HUES48 (cell line): ENCODE measurements around the gene CDC5L.

Experiments
- H3K27ac ChIP-seq: one replicate; pipeline ENCODE4 v1.7.0; 2013; ENCODE audit warnings: low read depth, low read length, inconsistent platforms
- H3K27me3 ChIP-seq: 2 replicates; pipeline ENCODE4 v1.6.1; 2013; ENCODE audit warnings: mild to moderate bottlenecking, low read length; ENCODE audit not compliant: control insufficient read depth, insufficient read depth
- H3K36me3 ChIP-seq: 2 replicates; pipeline ENCODE4 v1.6.1; 2013; ENCODE audit warnings: low read length; ENCODE audit not compliant: control insufficient read depth, insufficient read depth
- H3K4me1 ChIP-seq: 2 replicates; pipeline ENCODE4 v1.6.1; 2013; ENCODE audit warnings: mild to moderate bottlenecking, low read length; ENCODE audit not compliant: control insufficient read depth, insufficient read depth
- H3K4me3 ChIP-seq: 2 replicates; pipeline ENCODE4 v1.5.1; 2013; ENCODE audit warnings: mild to moderate bottlenecking, low read depth, low read length
- H3K9ac ChIP-seq: 2 replicates; pipeline ENCODE4 v1.6.1; 2013; ENCODE audit warnings: mild to moderate bottlenecking, low read depth, low read length, moderate library complexity
- H3K9me3 ChIP-seq: 2 replicates; pipeline ENCODE4 v1.6.1; 2013; ENCODE audit warnings: low read length; ENCODE audit not compliant: control insufficient read depth, insufficient read depth

The CDC5L gene

DNA sequence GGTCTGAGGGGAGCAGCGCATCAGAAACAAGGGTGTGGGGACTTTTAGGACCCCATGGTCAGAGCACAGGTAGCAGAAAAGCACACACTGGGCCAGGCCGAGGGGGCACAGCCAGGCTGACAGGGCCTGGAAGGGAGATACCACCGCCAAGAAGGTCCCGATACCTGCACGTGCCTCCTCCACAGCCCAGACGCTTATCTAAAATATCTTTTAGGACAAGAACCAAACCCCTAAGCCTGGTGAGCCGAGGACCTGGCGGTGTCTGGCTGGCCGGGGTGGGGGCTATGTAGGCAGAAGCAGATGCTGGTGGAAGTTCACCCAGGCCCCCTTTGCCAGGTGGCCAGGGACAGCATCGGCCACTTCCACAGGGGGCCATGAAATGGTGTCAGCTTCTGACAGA is 89.3 kb downstream of the CDC5L start:
- Histone ChIP-seq H3K4me3 (no peak overlapping the region), H3K9me3 (no peaks in the 10 kb centered on the region), H3K4me1 (peaks cover 21% of the 10 kb centered on the region), H3K36me3 (no peaks in the 10 kb centered on the region), H3K27me3 (no peaks in the 10 kb centered on the region), H3K27ac (no peak overlapping the region), H3K9ac (no peak overlapping the region)

DNA sequence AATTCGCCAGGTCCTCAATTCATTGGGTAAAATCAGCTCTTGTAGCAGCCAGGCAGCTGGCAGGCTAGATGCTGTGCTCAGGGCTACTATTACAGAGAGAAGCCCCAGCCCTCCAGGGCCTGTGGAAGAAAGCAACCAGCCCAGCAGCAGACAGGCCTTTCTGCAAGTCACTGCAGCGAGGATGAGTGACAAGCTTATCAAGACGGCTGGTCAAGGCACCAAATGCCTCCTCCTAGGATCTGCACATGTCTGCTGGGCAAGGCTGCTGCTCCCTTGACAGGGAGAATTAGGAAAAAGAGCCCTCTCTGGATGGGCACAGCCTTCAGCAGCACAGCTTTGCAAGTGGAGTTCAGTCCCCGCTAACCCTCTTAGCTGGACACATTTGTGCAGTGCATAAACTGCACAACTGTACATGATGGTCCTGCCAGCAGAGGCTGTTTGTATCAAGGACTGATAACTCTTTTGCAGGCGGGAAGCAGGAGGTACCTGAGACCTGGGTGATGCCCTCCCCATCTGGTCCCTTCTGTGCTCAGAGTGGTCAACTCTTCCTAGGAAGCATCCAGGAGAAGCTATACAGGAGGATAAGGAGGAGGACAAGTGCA is 89.9 kb downstream of the CDC5L start:
- H3K36me3 ChIP-seq, result no peaks in the 10 kb centered on the region
- H3K9ac ChIP-seq, result no peak overlapping the region
- peaks cover 16% of the 10 kb centered on the region for H3K4me1 ChIP-seq
- no peaks in the 10 kb centered on the region for H3K9me3 ChIP-seq
- H3K27me3 ChIP-seq, result no peaks in the 10 kb centered on the region
- no peak overlapping the region for H3K4me3 ChIP-seq
- H3K27ac ChIP-seq, result no peak overlapping the region

DNA sequence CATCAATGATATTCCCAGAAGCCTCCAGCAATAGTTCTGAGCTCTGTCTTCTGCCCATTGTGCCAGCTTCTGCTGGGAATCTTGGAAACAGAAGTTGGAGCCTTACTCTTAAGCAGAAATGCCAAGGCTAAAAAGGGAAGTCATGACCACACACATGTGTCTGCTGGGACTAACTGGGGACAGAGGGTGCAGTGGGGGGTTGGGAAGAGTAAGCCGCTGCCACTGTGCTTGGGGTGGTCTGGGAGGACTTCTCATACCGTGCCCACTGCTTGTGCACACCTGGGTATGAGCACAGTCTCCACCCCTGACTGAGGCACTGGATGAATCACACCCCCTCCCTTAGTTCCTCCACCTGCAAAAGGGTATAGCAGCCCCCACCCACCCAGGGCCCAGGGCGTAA is 90.7 kb downstream of the CDC5L start:
- H3K36me3 ChIP-seq, result no peaks in the 10 kb centered on the region

DNA sequence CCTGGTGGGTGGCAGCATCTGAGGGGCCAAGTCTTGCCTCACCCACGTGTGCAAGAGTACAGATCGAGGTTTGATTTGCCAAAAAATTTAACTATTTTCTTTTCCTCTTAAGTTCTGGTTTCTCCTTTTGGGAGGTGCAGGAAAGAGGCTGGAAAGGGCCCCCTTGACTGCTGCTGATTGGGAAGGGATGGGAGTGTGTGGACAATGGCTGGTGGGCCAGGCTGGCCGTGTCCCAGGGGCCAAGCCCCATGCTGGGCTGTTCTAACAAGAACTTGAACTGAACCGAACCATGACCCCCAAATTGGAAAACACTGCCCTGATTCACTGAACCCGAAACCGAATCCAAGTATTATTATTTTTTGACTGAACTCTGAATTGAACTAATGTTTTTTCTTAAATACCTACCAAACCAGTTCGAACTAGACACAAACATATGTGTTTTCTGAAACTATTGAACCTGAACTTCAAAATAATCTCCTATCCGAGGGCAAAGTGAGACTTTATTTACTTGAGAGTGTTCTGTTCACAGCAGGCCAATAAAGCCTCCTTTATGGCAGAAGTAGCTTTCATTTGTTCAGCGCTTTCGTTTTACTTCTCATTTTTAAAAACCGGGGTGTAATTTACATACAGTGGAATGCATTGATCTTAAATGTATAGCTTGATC is 91.2 kb downstream of the CDC5L start:
- no peak overlapping the region for H3K27ac ChIP-seq
- H3K4me1 ChIP-seq, result peaks cover 8% of the 10 kb centered on the region
- H3K9me3 ChIP-seq, result no peaks in the 10 kb centered on the region
- H3K36me3 ChIP-seq, result no peaks in the 10 kb centered on the region
- no peaks in the 10 kb centered on the region for H3K27me3 ChIP-seq
- no peak overlapping the region for H3K9ac ChIP-seq
- H3K4me3 ChIP-seq, result no peak overlapping the region

More for the DNA sequence above, 90.7 kb downstream of the CDC5L start:
- no peak overlapping the region for H3K27ac ChIP-seq
- H3K4me3 ChIP-seq, result no peak overlapping the region
- H3K27me3 ChIP-seq, result no peaks in the 10 kb centered on the region
- H3K9me3 ChIP-seq, result no peaks in the 10 kb centered on the region
- H3K9ac ChIP-seq, result no peak overlapping the region
- peaks cover 8% of the 10 kb centered on the region for H3K4me1 ChIP-seq

DNA sequence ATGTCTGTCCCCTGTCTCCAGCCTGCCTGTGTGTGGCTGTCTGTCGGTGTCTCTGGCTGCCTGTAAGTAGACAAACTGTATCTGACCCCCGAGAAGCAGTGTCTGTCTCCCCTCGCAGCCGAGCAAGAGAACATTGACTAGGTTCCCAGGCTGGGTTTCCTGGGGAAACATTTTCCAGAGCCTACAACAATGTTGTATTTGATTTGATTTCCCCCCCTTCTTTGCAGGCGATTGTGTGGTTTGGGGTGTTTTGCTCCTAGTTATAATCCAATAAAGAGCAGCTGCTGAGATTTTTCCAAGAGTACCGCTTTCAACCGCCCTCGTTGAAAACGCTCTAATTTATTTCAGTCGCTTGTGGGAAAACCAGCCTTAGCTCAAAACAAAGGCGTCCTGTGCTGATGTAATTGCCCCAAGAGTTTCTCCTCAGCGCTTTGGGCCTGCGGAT is 92.6 kb downstream of the CDC5L start:
- Histone ChIP-seq H3K9me3 (no peaks in the 10 kb centered on the region), H3K27me3 (no peaks in the 10 kb centered on the region), H3K4me3 (no peak overlapping the region), H3K36me3 (no peaks in the 10 kb centered on the region), H3K4me1 (peaks cover 8% of the 10 kb centered on the region), H3K27ac (no peak overlapping the region), H3K9ac (no peak overlapping the region)

DNA sequence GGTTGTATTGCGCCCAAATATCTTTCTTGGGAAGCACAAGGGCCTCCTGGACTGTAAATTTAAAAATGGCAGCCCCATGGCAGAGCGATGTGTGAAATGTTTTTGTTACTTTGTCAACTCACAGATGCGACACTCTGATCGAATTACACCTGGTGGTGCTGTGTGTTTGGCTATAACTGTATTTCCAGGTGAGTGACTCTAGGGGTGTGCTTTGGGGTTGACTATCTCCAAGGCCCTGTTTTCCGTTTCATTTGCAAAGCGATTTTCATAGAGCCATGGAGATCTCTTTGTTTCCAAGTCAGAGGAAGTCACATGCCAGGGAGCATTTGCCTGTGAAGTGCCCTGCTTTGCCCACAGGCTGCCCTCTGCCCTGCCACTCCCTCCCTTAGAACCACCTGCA is 93.5 kb downstream of the CDC5L start:
- H3K36me3 ChIP-seq, result no peaks in the 10 kb centered on the region
- H3K9ac ChIP-seq, result no peak overlapping the region
- H3K27ac ChIP-seq, result no peak overlapping the region
- H3K9me3 ChIP-seq, result no peaks in the 10 kb centered on the region
- no peak overlapping the region for H3K4me3 ChIP-seq
- H3K27me3 ChIP-seq, result no peaks in the 10 kb centered on the region
- H3K4me1 ChIP-seq, result peaks cover 4% of the 10 kb centered on the region

DNA sequence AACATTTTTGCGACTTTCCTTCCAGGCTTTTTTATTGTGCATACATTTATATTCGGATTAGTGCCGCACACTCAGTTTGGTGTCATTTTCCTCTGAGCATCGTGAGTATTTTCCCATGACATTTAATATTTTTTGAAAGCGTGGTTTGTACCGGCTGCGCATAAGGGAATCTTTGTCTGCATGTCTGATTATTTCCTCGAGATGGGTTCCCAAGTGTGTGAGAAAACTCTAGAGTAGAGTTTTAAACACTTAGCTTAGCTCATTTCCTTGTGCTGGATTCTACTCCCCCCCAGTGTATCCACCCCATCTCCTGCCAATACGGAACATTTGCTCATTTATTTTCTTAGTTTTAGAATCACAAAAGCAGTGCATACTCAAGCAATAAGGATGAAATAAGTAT is 94.3 kb downstream of the CDC5L start:
- no peak overlapping the region for H3K9ac ChIP-seq
- no peak overlapping the region for H3K4me3 ChIP-seq
- no peaks in the 10 kb centered on the region for H3K9me3 ChIP-seq
- H3K27me3 ChIP-seq, result no peaks in the 10 kb centered on the region
- H3K4me1 ChIP-seq, result 0 out of 2 replicates have a peak, but pooled peaks cover 6% of the 10 kb centered on the region
- H3K27ac ChIP-seq, result no peak overlapping the region
- no peaks in the 10 kb centered on the region for H3K36me3 ChIP-seq

DNA sequence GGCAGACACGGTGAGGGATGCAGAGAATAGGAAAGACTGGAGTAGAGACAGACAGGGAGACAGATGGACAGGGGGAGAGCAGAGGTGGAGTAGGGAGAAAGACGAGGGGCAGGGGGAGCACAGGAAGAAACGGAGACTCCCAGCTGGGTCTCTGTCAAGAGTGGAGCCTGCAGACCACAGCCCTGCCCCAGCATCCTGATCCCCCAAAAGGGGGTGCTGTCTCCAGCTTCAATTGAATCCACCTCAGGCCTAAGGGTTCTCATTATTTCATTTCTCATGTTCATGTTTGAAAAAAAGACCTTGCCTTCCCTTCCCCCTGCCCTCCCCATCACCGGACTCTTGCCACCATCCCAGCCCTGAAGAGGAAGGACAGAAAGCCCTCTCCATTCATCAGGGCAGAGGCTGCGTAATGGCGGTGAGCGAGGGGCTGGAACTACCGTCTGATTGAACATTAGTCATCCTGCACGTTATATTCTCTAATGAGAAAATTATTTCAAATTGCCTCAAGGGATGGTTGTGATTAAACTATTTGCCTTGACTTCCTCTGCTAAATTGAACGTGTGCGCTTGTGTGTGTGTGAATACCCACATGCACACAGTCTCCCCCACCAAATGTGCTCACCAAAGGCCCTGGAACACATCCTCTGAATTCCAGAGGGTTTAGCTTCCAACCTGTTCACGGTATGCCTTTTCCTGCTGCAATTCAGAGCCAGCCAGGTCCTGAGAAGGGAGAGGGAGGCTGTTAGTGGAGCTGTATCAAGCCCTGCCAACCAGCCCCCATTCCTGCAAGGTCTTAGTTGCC is 98.3 kb downstream of the CDC5L start:
- no peaks in the 10 kb centered on the region; the same call in 1 of the 2 replicates for H3K27me3 ChIP-seq
- H3K4me1 ChIP-seq, result 0 out of 2 replicates have a peak, but pooled peaks cover 6% of the 10 kb centered on the region
- no peaks in the 10 kb centered on the region for H3K36me3 ChIP-seq
- peak overlapping the region; percentile 12 for H3K27ac ChIP-seq
- H3K9ac ChIP-seq, result no peak overlapping the region
- no peaks in the 10 kb centered on the region for H3K9me3 ChIP-seq
- H3K4me3 ChIP-seq, result no peak overlapping the region

DNA sequence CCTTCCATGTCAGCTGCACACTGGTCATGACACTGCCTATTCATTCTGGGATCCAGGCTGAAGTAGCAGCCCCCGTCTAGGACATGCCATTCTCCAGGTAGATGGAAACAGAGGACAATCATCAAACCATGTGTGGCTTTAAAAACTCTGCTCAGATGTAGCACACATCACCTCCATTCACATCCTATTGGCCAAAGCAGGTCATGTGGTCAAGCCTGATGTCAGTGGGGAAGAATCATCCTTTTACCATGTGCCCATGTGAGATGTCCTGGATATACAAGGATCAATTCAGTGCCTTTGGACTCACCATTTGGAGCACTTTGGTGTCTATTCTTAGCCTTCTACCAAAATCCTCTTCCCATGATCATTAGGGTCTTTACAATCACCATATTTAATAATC is 99.5 kb downstream of the CDC5L start:
- Histone ChIP-seq H3K27me3 (no peaks in the 10 kb centered on the region; the same call in 1 of the 2 replicates), H3K27ac (no peak overlapping the region), H3K9ac (no peak overlapping the region), H3K4me1 (0 out of 2 replicates have a peak, but pooled peaks cover 6% of the 10 kb centered on the region), H3K36me3 (no peaks in the 10 kb centered on the region), H3K9me3 (no peaks in the 10 kb centered on the region), H3K4me3 (no peak overlapping the region)

DNA sequence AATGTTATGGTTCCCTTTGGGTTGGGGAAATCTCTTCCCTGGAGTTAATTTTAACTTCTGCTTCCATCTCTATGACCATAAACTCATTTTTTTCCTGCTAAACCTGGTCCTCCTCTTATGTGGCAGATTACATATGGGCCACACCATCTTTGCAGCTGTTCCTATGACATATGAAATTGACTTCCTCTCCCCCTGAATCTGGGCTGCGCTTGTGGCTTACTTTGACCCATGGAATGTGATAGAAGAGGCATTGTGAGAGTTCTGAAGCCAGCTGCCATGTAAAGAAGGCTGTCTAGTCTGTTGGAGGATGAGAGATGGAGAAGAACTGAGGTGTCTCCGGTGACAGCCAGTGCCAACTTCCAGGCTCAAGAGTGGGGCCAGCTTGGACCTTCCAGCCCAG is 100.1 kb downstream of the CDC5L start:
- no peak overlapping the region for H3K9ac ChIP-seq
- H3K4me3 ChIP-seq, result no peak overlapping the region
- no peak overlapping the region for H3K27ac ChIP-seq
- no peaks in the 10 kb centered on the region; the same call in 1 of the 2 replicates for H3K27me3 ChIP-seq
- H3K36me3 ChIP-seq, result no peaks in the 10 kb centered on the region
- 0 out of 2 replicates have a peak, but pooled peaks cover 6% of the 10 kb centered on the region for H3K4me1 ChIP-seq
- no peaks in the 10 kb centered on the region for H3K9me3 ChIP-seq
